GM21381 (cell line): Measurements from ENCODE around the gene BABAM2.
"Not testable (repeated sequence)": the region's sequence is repeated elsewhere in the genome, so short reads cannot be mapped to it uniquely, and the experiment has no call there.

Source experiments
- ATAC-seq: cut with Tn5 transposase; IDR thresholded peaks from one replicate; pipeline ENCODE4 v1.9.1; 2021; ENCODE audit warnings: mild to moderate bottlenecking, moderate library complexity; ENCODE audit not compliant: unreplicated experiment

BABAM2 gene

GRCh38 chr2:28011322-28011737 is 120.8 kb downstream of the BABAM2 start:
- no peak for ATAC-seq

- ATAC-seq, result not testable (repeated sequence)
Observed at GRCh38 chr2:28018474-28018873, 127.9 kb downstream of the BABAM2 start.

GRCh38 chr2:28019521-28019920 is 129.0 kb downstream of the BABAM2 start:
- ATAC-seq, result not testable (repeated sequence)

- no peak for ATAC-seq
Observed at GRCh38 chr2:28021898-28022297, 131.4 kb downstream of the BABAM2 start.

- no peak for ATAC-seq
Observed at GRCh38 chr2:28025123-28025522, 134.6 kb downstream of the BABAM2 start.

- not testable (repeated sequence) for ATAC-seq
Observed at GRCh38 chr2:28026230-28026629, 135.7 kb downstream of the BABAM2 start.

GRCh38 chr2:28028025-28028424 is 137.5 kb downstream of the BABAM2 start:
- ATAC-seq, result no peak

- no peak for ATAC-seq
Observed at GRCh38 chr2:28030600-28030999, 140.1 kb downstream of the BABAM2 start.

- no peak for ATAC-seq
Observed at GRCh38 chr2:28032816-28033215, 142.3 kb downstream of the BABAM2 start.

GRCh38 chr2:28034696-28035095 is 144.2 kb downstream of the BABAM2 start:
- ATAC-seq, result no peak

GRCh38 chr2:28035163-28035690 is 144.7 kb downstream of the BABAM2 start:
- no peak for ATAC-seq

GRCh38 chr2:28035816-28036215 is 145.3 kb downstream of the BABAM2 start:
- ATAC-seq, result no peak

GRCh38 chr2:28036307-28036706 is 145.8 kb downstream of the BABAM2 start:
- ATAC-seq, result no peak

GRCh38 chr2:28038722-28039121 is 148.2 kb downstream of the BABAM2 start:
- no peak for ATAC-seq

GRCh38 chr2:28045676-28046351 is 155.3 kb downstream of the BABAM2 start:
- ATAC-seq, result no peak

- no peak for ATAC-seq
Observed at GRCh38 chr2:28046921-28047320, 156.4 kb downstream of the BABAM2 start.

- ATAC-seq, result no peak
Observed at GRCh38 chr2:28047681-28048080, 157.2 kb downstream of the BABAM2 start.

- no peak for ATAC-seq
Observed at GRCh38 chr2:28048341-28048740, 157.8 kb downstream of the BABAM2 start.

GRCh38 chr2:28049416-28049815 is 158.9 kb downstream of the BABAM2 start:
- ATAC-seq, result no peak

- no peak for ATAC-seq
Observed at GRCh38 chr2:28049899-28050298, 159.4 kb downstream of the BABAM2 start.

- no peak for ATAC-seq
Observed at GRCh38 chr2:28052691-28053090, 162.2 kb downstream of the BABAM2 start.

GRCh38 chr2:28053597-28053996 is 163.1 kb downstream of the BABAM2 start:
- ATAC-seq, result no peak

- no peak for ATAC-seq
Observed at GRCh38 chr2:28054916-28055315, 164.4 kb downstream of the BABAM2 start.
